ENCODE data around the gene BTBD9. TPM values are rescaled to one million over a fixed set of nuclear protein-coding genes. Genes with fewer than 3 reads are reported as not detected.

Gene BTBD9
- total and polyA plus RNA-seq, 2 donors (not counting 3 experiments of a cell fraction or from before 2014, with no cell fraction given): 4.9 to 15.0 TPM

DNA sequence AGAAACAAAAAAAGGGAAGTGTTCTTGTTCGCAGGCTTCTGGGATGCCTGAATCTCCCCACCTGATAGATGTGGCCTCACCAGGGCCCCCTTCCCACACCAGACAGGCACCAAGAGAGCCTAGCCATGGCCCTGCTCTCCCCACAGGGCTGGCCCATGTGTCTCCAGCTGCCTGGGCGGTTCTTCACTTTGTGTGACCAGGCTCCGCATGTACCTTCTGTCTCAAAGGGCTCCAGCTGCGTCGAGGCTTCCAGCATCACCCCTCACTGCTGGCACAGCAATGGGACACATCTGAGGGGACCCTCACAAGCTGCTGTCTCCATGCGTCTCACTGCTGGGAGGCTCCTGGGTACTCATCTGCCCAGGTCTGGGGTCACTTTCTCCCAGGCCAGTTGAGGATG is 457.3 kb downstream of the BTBD9 start:
- no peaks in the 10 kb centered on the region for H4K20me1 ChIP-seq (replicated peaks; ENCODE audit: control insufficient read depth, extremely low read depth, insufficient read depth, low read length)
- H3K79me2 ChIP-seq (ENCODE audit: control insufficient read depth, insufficient read depth, low read length): no peaks in the 10 kb centered on the region
- H3K9ac ChIP-seq (replicated peaks; ENCODE audit: extremely low read depth, insufficient read depth, low read length): no peak overlapping the region
- no peaks in the 10 kb centered on the region for H3K4me1 ChIP-seq (ENCODE audit: control insufficient read depth, extremely low read depth, insufficient read depth, low read length)
- H3K27me3 ChIP-seq (ENCODE audit: control insufficient read depth in 2 of 2, insufficient read depth in 2 of 2, low read length in 2 of 2): no peaks in the 10 kb centered on the region
- H3K36me3 ChIP-seq (ENCODE audit: control insufficient read depth in 2 of 2, extremely low read depth in 1 of 2, insufficient read depth in 2 of 2, low read length in 2 of 2): no peaks in the 10 kb centered on the region
- no peak overlapping the region for H2AFZ ChIP-seq (ENCODE audit: low read depth, low read length)
- H3K27ac ChIP-seq (ENCODE audit: insufficient read depth, low read depth, low read length): no peak overlapping the region
- TF ChIP-seq FOS (IDR thresholded peaks at IDR 0.05; ENCODE audit: borderline replicate concordance, insufficient read depth, low read length) (no peak), POLR2AphosphoS5 (IDR thresholded peaks at IDR 0.05; ENCODE audit: insufficient read depth, low read depth, low read length) (no peak), POLR2A (IDR thresholded peaks at IDR 0.05; ENCODE audit: low read depth, low read length) (no peak), EZH2 (IDR thresholded peaks at IDR 0.05; ENCODE audit: borderline replicate concordance, low read depth, low read length, severe bottlenecking) (no peak), GATA2 (IDR thresholded peaks at IDR 0.05; ENCODE audit: insufficient read depth, insufficient read length, low read depth, low read length) (no peak), MYC (IDR thresholded peaks at IDR 0.05; ENCODE audit: low read depth, low read length) (no peak), JUN (IDR thresholded peaks at IDR 0.05; ENCODE audit: borderline replicate concordance, insufficient read depth, insufficient read length, low read depth) (no peak)
- TF ChIP-seq, protein P1, sequence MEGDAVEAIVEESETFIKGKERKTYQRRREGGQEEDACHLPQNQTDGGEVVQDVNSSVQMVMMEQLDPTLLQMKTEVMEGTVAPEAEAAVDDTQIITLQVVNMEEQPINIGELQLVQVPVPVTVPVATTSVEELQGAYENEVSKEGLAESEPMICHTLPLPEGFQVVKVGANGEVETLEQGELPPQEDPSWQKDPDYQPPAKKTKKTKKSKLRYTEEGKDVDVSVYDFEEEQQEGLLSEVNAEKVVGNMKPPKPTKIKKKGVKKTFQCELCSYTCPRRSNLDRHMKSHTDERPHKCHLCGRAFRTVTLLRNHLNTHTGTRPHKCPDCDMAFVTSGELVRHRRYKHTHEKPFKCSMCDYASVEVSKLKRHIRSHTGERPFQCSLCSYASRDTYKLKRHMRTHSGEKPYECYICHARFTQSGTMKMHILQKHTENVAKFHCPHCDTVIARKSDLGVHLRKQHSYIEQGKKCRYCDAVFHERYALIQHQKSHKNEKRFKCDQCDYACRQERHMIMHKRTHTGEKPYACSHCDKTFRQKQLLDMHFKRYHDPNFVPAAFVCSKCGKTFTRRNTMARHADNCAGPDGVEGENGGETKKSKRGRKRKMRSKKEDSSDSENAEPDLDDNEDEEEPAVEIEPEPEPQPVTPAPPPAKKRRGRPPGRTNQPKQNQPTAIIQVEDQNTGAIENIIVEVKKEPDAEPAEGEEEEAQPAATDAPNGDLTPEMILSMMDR (IDR thresholded peaks at IDR 0.05; ENCODE audit: extremely low read depth in 1 of 2, insufficient read depth in 1 of 2, low read depth in 1 of 2, low read length in 2 of 2): no peak
- TF ChIP-seq, protein P2, sequence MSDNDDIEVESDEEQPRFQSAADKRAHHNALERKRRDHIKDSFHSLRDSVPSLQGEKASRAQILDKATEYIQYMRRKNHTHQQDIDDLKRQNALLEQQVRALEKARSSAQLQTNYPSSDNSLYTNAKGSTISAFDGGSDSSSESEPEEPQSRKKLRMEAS (IDR thresholded peaks at IDR 0.05; ENCODE audit: insufficient read depth, insufficient read length): no peak
- no peak overlapping the region for H3K4me3 ChIP-seq (replicated peaks in 1 of 3; ENCODE audit: insufficient read depth in 1 of 3, low read depth in 1 of 3, low read length in 3 of 3)
- intact Hi-C loops (cut with micrococcal nuclease): no loop called here
- dilution Hi-C loops (cut with MboI; ENCODE audit: extremely low pct_ligation_motif_present, low sequenced_read_pairs): no loop called here
- H3K9me3 ChIP-seq (replicated peaks; ENCODE audit: control insufficient read depth, insufficient read depth, low read length): no peaks in the 10 kb centered on the region
- BruUV-seq (replicated peaks): no TSS peak
- POLR2A ChIA-PET: no interaction called here
- H3K4me2 ChIP-seq (ENCODE audit: insufficient read depth, low read length): no peak overlapping the region
- CTCF ChIA-PET: interaction anchor here (0.6 kb wide), 1 partner anchor 10 kb away, joined by 3 read pairs; no protein-coding TSS in a partner anchor
- FAIRE-seq: no peak
- DNase-seq (ENCODE audit: low read depth, low spot score): no peak
- H3K9me1 ChIP-seq (replicated peaks; ENCODE audit: control insufficient read depth, extremely low read depth, insufficient read depth, low read length): no peaks in the 10 kb centered on the region

Measured in endothelial cell of umbilical vein (primary cell).